Neural progenitor cell (in vitro differentiated cells): ENCODE results near the gene TMEM179. TPM values are rescaled to one million over a fixed set of nuclear protein-coding genes. Genes with fewer than 3 reads are reported as not detected.
A peak's percentile ranks its signal among the peaks of the same experiment; 100 is the strongest.

Source experiments
- DNase-seq: peaks from one replicate; pipeline ENCODE4 v3.0.0-alpha.2; 2016; ENCODE audit warnings: low spot score
- H2AFZ ChIP-seq: fragments of 200-600 bp; sonication (generic); replicated peaks from 2 replicates; pipeline ENCODE4 v1.6.1; 2016; ENCODE audit warnings: antibody characterized with exemption
- H3F3A ChIP-seq: fragments of 200-600 bp; sonication (generic); 2 replicates; pipeline ENCODE4 v1.6.1; 2016; ENCODE audit warnings: antibody characterized with exemption, low read depth
- H3K27ac ChIP-seq: fragments of 200-600 bp; sonication (generic); 2 replicates; pipeline ENCODE4 v1.5.1; 2016; ENCODE audit warnings: mild to moderate bottlenecking
- H3K27me3 ChIP-seq: fragments of 200-600 bp; sonication (generic); 2 replicates; pipeline ENCODE4 v1.6.1; 2016; ENCODE audit warnings: mild to moderate bottlenecking, moderate library complexity
- H3K36me3 ChIP-seq: fragments of 200-600 bp; sonication (generic); 2 replicates; pipeline ENCODE4 v1.5.1; 2016
- H3K4me1 ChIP-seq: fragments of 200-600 bp; sonication (generic); 2 replicates; pipeline ENCODE4 v1.6.1; 2016; ENCODE audit warnings: mixed run types
- H3K4me2 ChIP-seq: fragments of 200-600 bp; sonication (generic); 2 replicates; pipeline ENCODE4 v1.6.1; 2016
- H3K4me3 ChIP-seq: fragments of 200-600 bp; sonication (generic); 2 replicates; pipeline ENCODE4 v1.5.1; 2016
- H3K79me2 ChIP-seq: fragments of 200-600 bp; sonication (generic); 2 replicates; pipeline ENCODE4 v1.6.1; 2016; ENCODE audit warnings: low read depth
- H3K9ac ChIP-seq: fragments of 200-600 bp; sonication (generic); 2 replicates; pipeline ENCODE4 v1.6.1; 2016
- H3K9me3 ChIP-seq: fragments of 200-600 bp; sonication (generic); 2 replicates; pipeline ENCODE4 v1.5.1; 2016; ENCODE audit warnings: low read depth
- H4K20me1 ChIP-seq: fragments of 200-600 bp; sonication (generic); 2 replicates; pipeline ENCODE4 v1.6.1; 2016; ENCODE audit warnings: low read depth
- H3K27ac Mint-ChIP-seq: 3 replicates; pipeline ENCODE4 v1.8.0; 2021; ENCODE audit warnings: mixed read lengths
- H3K27me3 Mint-ChIP-seq: 2 replicates; pipeline ENCODE4 v1.8.0; 2022; ENCODE audit warnings: low read depth, mild to moderate bottlenecking, inconsistent platforms, moderate library complexity, mixed read lengths; ENCODE audit not compliant: insufficient read depth
- H3K36me3 Mint-ChIP-seq: 3 replicates; pipeline ENCODE4 v1.8.0; 2021; ENCODE audit warnings: mixed read lengths
- H3K4me1 Mint-ChIP-seq: 3 replicates; pipeline ENCODE4 v1.8.0; 2021; ENCODE audit warnings: mixed read lengths
- H3K4me3 Mint-ChIP-seq: 3 replicates; pipeline ENCODE4 v1.8.0; 2021; ENCODE audit warnings: mild to moderate bottlenecking, moderate library complexity, mixed read lengths
- H3K9me3 Mint-ChIP-seq: 3 replicates; pipeline ENCODE4 v1.8.0; 2020; ENCODE audit warnings: mixed read lengths
- CTCF ChIP-seq: fragments of 200-600 bp; sonication (generic); IDR thresholded peaks from 2 replicates; pipeline ENCODE4 v1.5.1; 2017; ENCODE audit warnings: antibody characterized with exemption, mild to moderate bottlenecking
- EZH2 ChIP-seq: fragments of 200-600 bp; sonication (generic); IDR thresholded peaks from 2 replicates; pipeline ENCODE4 v1.6.1; 2017; ENCODE audit warnings: antibody characterized with exemption, mild to moderate bottlenecking, moderate library complexity
- EZH2phosphoT487 ChIP-seq: fragments of 200-600 bp; sonication (generic); IDR thresholded peaks from 2 replicates; pipeline ENCODE4 v1.6.1; 2017; ENCODE audit warnings: antibody characterized with exemption
- total RNA-seq: library from RNA; depleted of rRNA; stranded (reverse); fragments of >200 nt; gene quantifications from 2 replicates; pipeline ENCODE4 v1.2.3, GENCODE V29; 2015; ENCODE audit warnings: low replicate concordance

TMEM179 gene
- total RNA-seq, 1 donor from 2014 or later, result 0.77 TPM

- H3K4me3 ChIP-seq, result no peak overlapping the region
- peaks cover 22% of the 10 kb centered on the region for H3K9me3 Mint-ChIP-seq
Measured at GRCh38 chr14:104647467-104648043, 43.0 kb upstream of the TMEM179 start.

GRCh38 chr14:104644656-104645378, 40.2 kb upstream of the TMEM179 start:
- DNase-seq, result no peak
- Histone ChIP-seq H3F3A (no peaks in the 10 kb centered on the region), H3K36me3 (no peaks in the 10 kb centered on the region), H3K4me2 (no peak overlapping the region), H2AFZ (no peak overlapping the region), H4K20me1 (no peaks in the 10 kb centered on the region), H3K27me3 (peaks cover 7% of the 10 kb centered on the region), H3K4me1 (no peaks in the 10 kb centered on the region), H3K27ac (no peak overlapping the region), H3K4me3 (no peak overlapping the region), H3K9ac (no peak overlapping the region), H3K79me2 (no peaks in the 10 kb centered on the region), H3K9me3 (no peaks in the 10 kb centered on the region)
- Mint-ChIP-seq H3K36me3 (no peaks in the 10 kb centered on the region), H3K27me3 (peaks cover 18% of the 10 kb centered on the region), H3K4me1 (peaks cover 16% of the 10 kb centered on the region), H3K9me3 (peaks cover 17% of the 10 kb centered on the region), H3K27ac (peak overlapping the region; percentile 40), H3K4me3 (no peak overlapping the region)
- TF ChIP-seq CTCF (no peak), EZH2phosphoT487 (no peak), EZH2 (no peak)

More at GRCh38 chr14:104647467-104648043, 43.0 kb upstream of the TMEM179 start:
- no peak overlapping the region for H3K27ac Mint-ChIP-seq
- Histone ChIP-seq H3F3A (no peaks in the 10 kb centered on the region), H3K4me2 (no peak overlapping the region), H3K9me3 (no peaks in the 10 kb centered on the region), H2AFZ (no peak overlapping the region), H3K36me3 (no peaks in the 10 kb centered on the region), H4K20me1 (no peaks in the 10 kb centered on the region), H3K79me2 (no peaks in the 10 kb centered on the region), H3K27me3 (peaks cover 8% of the 10 kb centered on the region), H3K4me1 (no peaks in the 10 kb centered on the region), H3K27ac (no peak overlapping the region), H3K9ac (no peak overlapping the region)
- DNase-seq, result no peak
- TF ChIP-seq EZH2 (no peak), EZH2phosphoT487 (no peak), CTCF (no peak)
- H3K36me3 Mint-ChIP-seq, result no peaks in the 10 kb centered on the region
- H3K27me3 Mint-ChIP-seq, result peaks cover 17% of the 10 kb centered on the region
- peaks cover 16% of the 10 kb centered on the region for H3K4me1 Mint-ChIP-seq
- H3K4me3 Mint-ChIP-seq, result no peak overlapping the region

- no peaks in the 10 kb centered on the region for H3K36me3 Mint-ChIP-seq
- Histone ChIP-seq H3K9ac (no peak overlapping the region), H4K20me1 (no peaks in the 10 kb centered on the region), H3F3A (no peaks in the 10 kb centered on the region), H3K4me3 (no peak overlapping the region), H3K4me2 (no peak overlapping the region), H2AFZ (no peak overlapping the region), H3K9me3 (no peaks in the 10 kb centered on the region), H3K27ac (no peak overlapping the region), H3K36me3 (no peaks in the 10 kb centered on the region), H3K27me3 (peaks cover under 1% of the 10 kb centered on the region), H3K4me1 (no peaks in the 10 kb centered on the region), H3K79me2 (no peaks in the 10 kb centered on the region)
- H3K9me3 Mint-ChIP-seq, result peaks cover 17% of the 10 kb centered on the region
- no peak overlapping the region for H3K4me3 Mint-ChIP-seq
- H3K27ac Mint-ChIP-seq, result no peak overlapping the region
- TF ChIP-seq EZH2phosphoT487, result no peak
- no peak for TF ChIP-seq CTCF
- TF ChIP-seq EZH2, result no peak
- H3K27me3 Mint-ChIP-seq, result peaks cover 20% of the 10 kb centered on the region
- no peak for DNase-seq
- H3K4me1 Mint-ChIP-seq, result peaks cover 13% of the 10 kb centered on the region
Measured at GRCh38 chr14:104644091-104644635, 39.6 kb upstream of the TMEM179 start.
